Fibroblast of gingiva (primary cell): ENCODE data around the gene PRR29.
A peak's percentile ranks its signal among the peaks of the same experiment; 100 is the strongest.

Experiments used
- DNase-seq: peaks from one replicate; pipeline ENCODE4 v3.0.0-alpha.2; 2011; ENCODE audit warnings: low read depth

Gene PRR29

GRCh38 chr17:63998050-63998720, at the start of gene PRR29:
TSS of gene PRR29 (plus strand) at chr17:63998351. CDS start at chr17:63998365, 14 bp downstream.
- peak; percentile 30 for DNase-seq

GRCh38 chr17:63948521-63948920, 49.6 kb upstream of the PRR29 start:
- no peak for DNase-seq

GRCh38 chr17:63949576-63950250, 48.4 kb upstream of the PRR29 start:
- no peak for DNase-seq

GRCh38 chr17:63950940-63951907, 46.9 kb upstream of the PRR29 start:
- no peak for DNase-seq

- DNase-seq = no peak
Observed at GRCh38 chr17:63954402-63955063, 43.6 kb upstream of the PRR29 start.

GRCh38 chr17:63955232-63955631, 42.9 kb upstream of the PRR29 start:
- no peak for DNase-seq

GRCh38 chr17:63955791-63956190, 42.4 kb upstream of the PRR29 start:
- DNase-seq = no peak

GRCh38 chr17:63956296-63956920, 41.7 kb upstream of the PRR29 start:
- no peak for DNase-seq

- DNase-seq = no peak
Observed at GRCh38 chr17:63960006-63960405, 38.1 kb upstream of the PRR29 start.

GRCh38 chr17:63960430-63960829, 37.7 kb upstream of the PRR29 start:
- no peak for DNase-seq

GRCh38 chr17:63961355-63962212, 36.6 kb upstream of the PRR29 start:
- peak; percentile 47 for DNase-seq

GRCh38 chr17:63962298-63962744, 35.8 kb upstream of the PRR29 start:
- no peak for DNase-seq

GRCh38 chr17:63963123-63963522, 35.0 kb upstream of the PRR29 start:
- no peak for DNase-seq

GRCh38 chr17:63966646-63967264, 31.4 kb upstream of the PRR29 start:
- no peak for DNase-seq

GRCh38 chr17:63967953-63968352, 30.2 kb upstream of the PRR29 start:
- DNase-seq = no peak

GRCh38 chr17:63969278-63969677, 28.9 kb upstream of the PRR29 start:
- no peak for DNase-seq

- no peak for DNase-seq
Observed at GRCh38 chr17:63972796-63973195, 25.4 kb upstream of the PRR29 start, which contains the start of gene SCN4A. TSS of gene SCN4A (minus strand) at chr17:63972918. CDS start at chr17:63972841, 77 bp downstream.

- no peak for DNase-seq
Observed at GRCh38 chr17:63973247-63973646, 24.9 kb upstream of the PRR29 start.

GRCh38 chr17:63973930-63974593, 24.1 kb upstream of the PRR29 start:
- DNase-seq = peak; percentile 17
